Mucosa of rectum (tissue), 2 donors: Measurements from ENCODE around the gene MAP3K3.

ENCODE experiments used
- H3K27ac ChIP-seq, 2 donors: one replicate each; pipeline ENCODE4 v1.7.0; 2013; ENCODE audit warnings: inconsistent platforms in 2 of 2, low read depth in 2 of 2, low read length in 2 of 2
- H3K27me3 ChIP-seq, 2 donors: one replicate each; pipeline ENCODE4 v1.7.0; 2013; ENCODE audit warnings: low read length in 2 of 2; ENCODE audit not compliant: control insufficient read depth in 2 of 2, insufficient read depth in 2 of 2
- H3K36me3 ChIP-seq, 2 donors: one replicate each; pipeline ENCODE4 v1.7.0; 2013; ENCODE audit warnings: low read length in 2 of 2; ENCODE audit not compliant: control insufficient read depth in 2 of 2, insufficient read depth in 2 of 2
- H3K4me1 ChIP-seq, 2 donors: one replicate each; pipeline ENCODE4 v1.7.0; 2013; ENCODE audit warnings: low read length in 2 of 2, mild to moderate bottlenecking in 1 of 2; ENCODE audit not compliant: control insufficient read depth in 2 of 2, insufficient read depth in 2 of 2
- H3K4me3 ChIP-seq, 2 donors: one replicate each; pipeline ENCODE4 v1.7.0; 2013; ENCODE audit warnings: low read length in 2 of 2
- H3K9ac ChIP-seq, 2 donors: one replicate each; pipeline ENCODE4 v1.7.0; 2013; ENCODE audit warnings: low read length in 2 of 2, low read depth in 1 of 2, mild to moderate bottlenecking in 1 of 2
- H3K9me3 ChIP-seq, 2 donors: one replicate each; pipeline ENCODE4 v1.7.0; 2013; ENCODE audit warnings: low read length in 2 of 2; ENCODE audit not compliant: control insufficient read depth in 2 of 2
- donor health status: healthy.
- donor health status: Normal muscosa, but diverticular disease.

The MAP3K3 gene

GRCh38 chr17:63596856-63597586 is 25.2 kb upstream of the MAP3K3 start:
- Histone ChIP-seq H3K27ac (no peak overlapping the region), H3K9me3 (no peaks in the 10 kb centered on the region), H3K27me3 (no peaks in the 10 kb centered on the region), H3K9ac (no peak overlapping the region), H3K36me3 (peaks cover 0 to 3% of the 10 kb centered on the region in 2 donors), H3K4me3 (no peak overlapping the region), H3K4me1 (peaks cover 14 to 19% of the 10 kb centered on the region in 2 donors)

- peaks cover 0 to under 1% of the 10 kb centered on the region in 2 donors for H3K36me3 ChIP-seq
- H3K27ac ChIP-seq, result no peak overlapping the region
- no peaks in the 10 kb centered on the region for H3K9me3 ChIP-seq
- H3K9ac ChIP-seq, result no peak overlapping the region
- H3K4me1 ChIP-seq, result peaks cover 17 to 20% of the 10 kb centered on the region in 2 donors
- H3K4me3 ChIP-seq, result no peak overlapping the region
- H3K27me3 ChIP-seq, result no peaks in the 10 kb centered on the region
Observed at GRCh38 chr17:63598281-63598680, 23.9 kb upstream of the MAP3K3 start.

DNA sequence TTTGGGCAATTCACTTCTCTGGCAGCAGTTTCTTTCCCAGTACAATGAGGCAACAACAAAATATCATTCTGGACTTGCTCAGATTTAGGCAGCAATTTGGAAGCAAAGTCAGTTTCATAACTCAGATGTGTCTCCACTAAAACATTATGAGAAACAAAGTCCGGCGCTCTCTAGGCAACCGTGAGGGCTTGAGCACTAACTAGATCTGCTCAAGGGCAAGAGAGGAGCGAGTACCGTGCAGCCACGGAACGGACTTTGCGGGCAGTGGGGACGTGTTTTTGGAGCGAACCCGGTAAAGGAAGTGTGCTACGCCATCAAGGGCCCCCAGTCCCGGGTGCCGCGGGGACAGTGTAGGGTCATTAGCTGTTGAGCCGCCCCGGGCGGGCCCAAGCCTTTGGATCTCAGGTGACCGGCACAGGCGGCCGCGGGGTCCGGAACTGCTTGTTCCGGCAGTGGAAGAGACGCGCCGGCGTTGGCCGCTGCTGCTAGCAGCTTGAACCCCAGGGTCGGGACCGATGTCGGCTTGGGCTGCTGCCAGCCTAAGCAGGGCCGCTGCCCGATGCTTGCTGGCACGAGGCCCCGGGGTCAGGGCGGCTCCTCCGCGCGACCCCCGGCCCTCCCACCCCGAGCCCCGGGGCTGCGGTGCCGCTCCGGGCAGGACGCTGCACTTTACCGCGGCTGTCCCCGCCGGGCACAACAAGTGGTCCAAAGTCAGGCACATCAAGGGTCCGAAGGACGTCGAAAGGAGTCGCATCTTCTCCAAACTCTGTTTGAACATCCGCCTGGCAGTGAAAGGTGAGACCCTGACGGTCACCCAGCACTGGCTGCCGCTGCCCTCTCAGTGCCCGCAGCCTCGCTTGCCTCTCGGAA is 21.4 kb upstream of the MAP3K3 start, which contains the start of gene TACO1:
Gene TACO1 (plus strand): TSS at position 327 of the 870 bp plus-strand sequence. CDS start 189 bp downstream, at position 516.
- no peaks in the 10 kb centered on the region for H3K9me3 ChIP-seq
- H3K4me1 ChIP-seq, result peaks cover 17 to 20% of the 10 kb centered on the region in 2 donors
- H3K9ac ChIP-seq, result peak within 1 kb of the TSS; percentile 81 to 83
- peaks cover 13 to 16% of the 10 kb centered on the region in 2 donors for H3K36me3 ChIP-seq
- H3K27me3 ChIP-seq, result no peaks in the 10 kb centered on the region
- H3K27ac ChIP-seq, result peak within 1 kb of the TSS; percentile 72 to 82
- peak within 1 kb of the TSS; percentile 60 to 94 for H3K4me3 ChIP-seq

- peak overlapping the region; percentile 60 to 94 for H3K4me3 ChIP-seq
- peaks cover 20 to 25% of the 10 kb centered on the region in 2 donors for H3K36me3 ChIP-seq
- peak overlapping the region; percentile 81 to 83 for H3K9ac ChIP-seq
- H3K9me3 ChIP-seq, result no peaks in the 10 kb centered on the region
- peak overlapping the region; percentile 72 to 82 for H3K27ac ChIP-seq
- peaks cover 17 to 20% of the 10 kb centered on the region in 2 donors for H3K4me1 ChIP-seq
- H3K27me3 ChIP-seq, result no peaks in the 10 kb centered on the region
Observed at GRCh38 chr17:63601439-63602371, 20.5 kb upstream of the MAP3K3 start.

DNA sequence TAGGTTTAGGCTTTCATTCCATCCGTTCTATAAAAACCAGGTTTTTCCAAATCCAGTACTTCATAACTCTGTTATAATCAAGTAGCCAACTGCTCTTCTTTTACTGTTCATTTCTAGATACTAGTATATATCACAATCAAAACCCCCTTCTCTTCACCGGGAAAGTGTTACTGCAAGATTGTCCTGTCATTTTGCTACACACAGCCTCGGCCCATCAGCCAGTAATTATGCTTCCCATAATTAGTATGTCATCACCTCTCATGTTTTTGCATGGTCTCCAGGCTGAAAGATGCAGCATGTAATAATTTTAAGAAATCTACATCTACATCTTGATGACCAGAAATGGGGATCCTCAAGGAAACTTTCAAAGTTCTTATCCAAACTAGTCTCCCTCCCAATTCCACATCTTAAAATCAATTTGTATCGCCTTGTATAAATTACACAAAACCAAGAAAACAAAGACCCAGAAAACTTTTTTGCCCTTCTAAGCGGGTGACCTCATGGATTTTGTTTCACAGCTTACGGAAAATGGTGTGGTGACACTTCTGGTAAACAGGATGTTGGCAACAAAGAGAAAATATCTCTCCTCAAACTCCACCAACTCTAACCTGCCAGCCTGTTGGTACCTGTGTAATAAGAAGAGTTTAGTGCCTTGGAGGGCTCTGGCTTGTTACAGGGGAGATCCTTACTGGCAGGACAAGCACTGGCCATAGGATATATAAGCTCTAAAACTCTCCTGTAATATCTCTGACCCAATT is 12.2 kb upstream of the MAP3K3 start:
- no peaks in the 10 kb centered on the region for H3K9me3 ChIP-seq
- no peaks in the 10 kb centered on the region for H3K27me3 ChIP-seq
- H3K36me3 ChIP-seq, result peaks cover 35 to 46% of the 10 kb centered on the region in 2 donors
- no peak overlapping the region for H3K27ac ChIP-seq
- no peak overlapping the region for H3K4me3 ChIP-seq
- no peaks in the 10 kb centered on the region for H3K4me1 ChIP-seq
- no peak overlapping the region for H3K9ac ChIP-seq

- H3K36me3 ChIP-seq, result peaks cover 27 to 38% of the 10 kb centered on the region in 2 donors
- H3K4me1 ChIP-seq, result no peaks in the 10 kb centered on the region
- no peak overlapping the region for H3K27ac ChIP-seq
- no peaks in the 10 kb centered on the region for H3K9me3 ChIP-seq
- no peak overlapping the region for H3K4me3 ChIP-seq
- no peaks in the 10 kb centered on the region for H3K27me3 ChIP-seq
- H3K9ac ChIP-seq, result no peak overlapping the region
Observed at GRCh38 chr17:63610854-63611253, 11.4 kb upstream of the MAP3K3 start.

DNA sequence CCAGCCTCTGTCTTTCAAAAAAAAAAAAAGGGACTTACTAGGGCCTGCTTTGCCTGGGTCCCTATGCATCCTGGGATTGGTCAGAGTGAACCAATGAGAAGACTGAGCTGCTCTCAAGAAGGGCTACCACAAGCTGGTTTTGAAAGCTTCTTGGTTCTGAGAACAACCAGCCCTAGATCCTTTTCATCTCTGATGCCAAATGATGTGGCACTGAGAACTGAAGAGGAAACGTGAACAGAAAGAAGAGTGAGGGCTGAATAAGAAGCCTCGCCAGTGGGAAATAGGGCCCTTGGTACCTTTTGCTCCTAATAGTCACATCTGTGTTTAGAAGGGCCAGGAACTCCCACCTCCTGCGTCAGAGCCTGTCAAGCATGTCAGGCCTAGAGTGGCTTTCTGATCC is 10.9 kb upstream of the MAP3K3 start:
- no peak overlapping the region for H3K9ac ChIP-seq
- H3K36me3 ChIP-seq, result peaks cover 22 to 33% of the 10 kb centered on the region in 2 donors
- no peak overlapping the region for H3K4me3 ChIP-seq
- H3K27me3 ChIP-seq, result no peaks in the 10 kb centered on the region
- no peak overlapping the region for H3K27ac ChIP-seq
- H3K9me3 ChIP-seq, result no peaks in the 10 kb centered on the region
- no peaks in the 10 kb centered on the region for H3K4me1 ChIP-seq

DNA sequence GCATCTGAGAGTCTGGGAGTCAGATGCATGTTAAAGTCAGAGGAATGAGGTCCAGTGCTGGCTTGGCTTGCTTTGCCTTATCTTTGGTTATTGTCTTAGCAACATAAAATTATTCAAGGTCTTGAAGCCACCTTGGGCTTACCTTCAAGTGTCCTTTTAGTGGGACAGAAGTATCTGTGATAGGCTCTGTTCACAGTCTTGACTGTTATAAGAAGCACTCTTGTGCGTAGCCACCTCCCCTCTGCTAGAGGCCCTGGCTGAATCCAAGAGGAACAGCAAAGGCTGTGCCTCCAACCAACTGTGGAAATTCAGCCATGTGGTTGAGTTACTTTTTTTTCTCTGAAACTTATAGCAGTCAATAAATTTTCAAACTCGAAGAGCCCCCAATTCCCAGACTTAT is 8.6 kb upstream of the MAP3K3 start:
- no peak overlapping the region for H3K27ac ChIP-seq
- H3K36me3 ChIP-seq, result peaks cover 4 to 12% of the 10 kb centered on the region in 2 donors
- H3K27me3 ChIP-seq, result no peaks in the 10 kb centered on the region
- no peaks in the 10 kb centered on the region for H3K9me3 ChIP-seq
- H3K9ac ChIP-seq, result no peak overlapping the region
- no peak overlapping the region for H3K4me3 ChIP-seq
- no peaks in the 10 kb centered on the region for H3K4me1 ChIP-seq

- H3K4me1 ChIP-seq, result peaks cover 3 to 12% of the 10 kb centered on the region in 2 donors
- no peaks in the 10 kb centered on the region for H3K27me3 ChIP-seq
- H3K36me3 ChIP-seq, result no peaks in the 10 kb centered on the region
- peak overlapping the region; percentile 58 to 72 for H3K27ac ChIP-seq
- peak overlapping the region; percentile 32 to 80 for H3K9ac ChIP-seq
- H3K9me3 ChIP-seq, result no peaks in the 10 kb centered on the region
- peak overlapping the region; percentile 74 to 82 for H3K4me3 ChIP-seq
Observed at GRCh38 chr17:63621229-63621683, 961 bp upstream of the MAP3K3 start.
